Subcutaneous adipose tissue (tissue), 4 donors: ENCODE data around the gene TENT4A. TPM values are rescaled to one million over a fixed set of nuclear protein-coding genes. Genes with fewer than 3 reads are reported as not detected.

Source experiments
- total RNA-seq, 4 donors: library from RNA; depleted of rRNA; stranded (reverse); fragments of >200 nt; gene quantifications; one replicate each; pipeline ENCODE4 v1.1.0, GENCODE V29; 2016
- TF ChIP-seq, protein P1 (sequence below): fragments of 450-650 bp; IDR thresholded peaks from one replicate; pipeline ENCODE4 v1.5.1; 2016; ENCODE audit warnings: low read depth, mild to moderate bottlenecking, control low read depth, antibody characterized with exemption, moderate library complexity

The TENT4A gene
- total RNA-seq, 4 donors from 2014 or later = 25.3 to 44.6 (median 29.4) TPM

DNA sequence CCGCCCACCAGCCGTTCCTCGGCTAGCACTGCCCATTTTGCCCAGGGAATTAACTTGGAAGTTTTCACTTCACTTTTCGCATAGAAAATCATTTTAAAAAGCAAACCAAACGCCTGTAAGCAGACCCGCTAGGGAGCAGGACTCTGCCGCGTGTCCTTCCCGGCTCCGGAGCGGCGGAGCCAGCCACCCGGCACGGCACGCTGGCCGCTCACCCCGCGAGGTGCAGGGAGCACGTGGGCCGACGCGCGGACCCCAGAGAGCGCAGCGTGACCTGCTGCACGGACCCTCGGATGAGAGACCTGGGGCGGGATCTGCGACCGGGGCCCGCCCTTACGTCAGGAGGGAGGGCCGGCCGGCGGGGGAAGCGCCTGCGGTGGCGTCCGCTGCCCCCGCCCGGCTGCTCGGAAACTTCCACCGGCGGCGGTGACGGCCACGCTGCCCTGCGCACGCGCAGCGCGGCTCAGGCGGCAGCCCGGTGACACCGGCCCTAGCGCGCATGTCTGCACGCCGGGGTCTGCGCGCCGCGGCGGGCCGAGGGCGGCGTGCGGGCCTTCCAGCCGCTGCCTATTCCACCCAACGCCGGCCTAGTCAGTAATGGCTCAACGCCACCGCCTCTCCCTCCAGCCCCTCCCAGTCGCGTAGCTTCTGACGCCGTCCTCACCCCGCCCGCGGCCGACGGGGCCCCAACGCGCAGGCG lies 507 bp upstream of the TENT4A start:
- TF ChIP-seq, protein P1, sequence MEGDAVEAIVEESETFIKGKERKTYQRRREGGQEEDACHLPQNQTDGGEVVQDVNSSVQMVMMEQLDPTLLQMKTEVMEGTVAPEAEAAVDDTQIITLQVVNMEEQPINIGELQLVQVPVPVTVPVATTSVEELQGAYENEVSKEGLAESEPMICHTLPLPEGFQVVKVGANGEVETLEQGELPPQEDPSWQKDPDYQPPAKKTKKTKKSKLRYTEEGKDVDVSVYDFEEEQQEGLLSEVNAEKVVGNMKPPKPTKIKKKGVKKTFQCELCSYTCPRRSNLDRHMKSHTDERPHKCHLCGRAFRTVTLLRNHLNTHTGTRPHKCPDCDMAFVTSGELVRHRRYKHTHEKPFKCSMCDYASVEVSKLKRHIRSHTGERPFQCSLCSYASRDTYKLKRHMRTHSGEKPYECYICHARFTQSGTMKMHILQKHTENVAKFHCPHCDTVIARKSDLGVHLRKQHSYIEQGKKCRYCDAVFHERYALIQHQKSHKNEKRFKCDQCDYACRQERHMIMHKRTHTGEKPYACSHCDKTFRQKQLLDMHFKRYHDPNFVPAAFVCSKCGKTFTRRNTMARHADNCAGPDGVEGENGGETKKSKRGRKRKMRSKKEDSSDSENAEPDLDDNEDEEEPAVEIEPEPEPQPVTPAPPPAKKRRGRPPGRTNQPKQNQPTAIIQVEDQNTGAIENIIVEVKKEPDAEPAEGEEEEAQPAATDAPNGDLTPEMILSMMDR = peak; percentile 29

DNA sequence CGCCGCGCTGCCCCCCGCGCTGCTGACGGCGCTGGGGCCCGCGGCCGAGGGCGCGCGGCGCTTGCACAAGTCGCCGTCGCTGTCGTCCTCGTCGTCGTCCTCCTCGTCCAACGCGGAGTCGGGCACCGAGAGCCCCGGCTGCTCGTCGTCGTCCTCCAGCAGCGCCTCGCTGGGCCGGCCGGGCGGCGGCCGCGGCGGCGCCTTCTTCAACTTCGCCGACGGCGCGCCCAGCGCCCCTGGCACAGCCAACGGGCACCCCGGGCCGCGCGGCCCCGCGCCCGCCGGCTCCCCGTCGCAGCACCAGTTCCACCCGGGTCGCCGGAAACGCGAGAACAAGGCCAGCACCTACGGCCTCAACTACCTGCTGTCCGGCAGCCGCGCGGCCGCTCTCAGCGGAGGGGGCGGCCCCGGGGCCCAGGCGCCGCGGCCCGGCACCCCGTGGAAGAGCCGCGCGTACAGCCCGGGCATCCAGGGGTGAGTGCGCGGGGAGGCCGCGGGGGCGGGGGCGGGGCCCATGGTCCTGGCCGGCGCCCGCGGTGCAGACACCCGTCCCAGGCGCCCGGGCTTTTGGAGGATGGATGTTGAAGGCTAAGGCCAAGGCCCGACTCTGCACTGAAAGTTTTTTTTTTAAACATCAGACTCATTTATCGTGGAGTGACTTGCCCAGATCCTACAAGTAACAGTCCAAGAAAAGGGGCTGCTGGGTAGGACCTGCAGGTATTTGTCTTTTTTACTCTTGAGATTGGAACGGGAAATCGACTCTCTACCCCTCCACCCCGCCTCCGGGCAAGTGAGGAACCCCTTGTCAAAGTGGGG lies 1.2 kb downstream of the TENT4A start:
- TF ChIP-seq, protein P1 = no peak

DNA sequence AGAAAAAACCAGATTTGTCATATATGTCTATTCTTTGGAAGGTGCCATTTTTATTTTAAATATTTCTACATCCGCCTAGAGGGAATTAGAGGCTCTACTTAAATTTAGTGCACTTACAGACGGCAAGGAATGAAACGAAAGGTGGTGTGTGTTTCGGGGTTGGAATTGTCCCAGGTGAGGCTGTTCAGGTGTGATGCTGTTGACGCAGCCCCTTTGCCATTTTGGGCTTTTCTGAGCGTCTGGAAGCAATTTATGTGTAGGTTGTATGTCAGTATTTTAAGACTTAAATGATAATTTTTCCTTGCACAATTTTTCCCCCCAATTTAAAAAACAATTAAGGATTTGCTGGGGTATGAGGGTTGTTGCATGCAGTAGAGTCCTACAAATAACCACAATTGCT lies 2.0 kb downstream of the TENT4A start:
- TF ChIP-seq, protein P1 = no peak

DNA sequence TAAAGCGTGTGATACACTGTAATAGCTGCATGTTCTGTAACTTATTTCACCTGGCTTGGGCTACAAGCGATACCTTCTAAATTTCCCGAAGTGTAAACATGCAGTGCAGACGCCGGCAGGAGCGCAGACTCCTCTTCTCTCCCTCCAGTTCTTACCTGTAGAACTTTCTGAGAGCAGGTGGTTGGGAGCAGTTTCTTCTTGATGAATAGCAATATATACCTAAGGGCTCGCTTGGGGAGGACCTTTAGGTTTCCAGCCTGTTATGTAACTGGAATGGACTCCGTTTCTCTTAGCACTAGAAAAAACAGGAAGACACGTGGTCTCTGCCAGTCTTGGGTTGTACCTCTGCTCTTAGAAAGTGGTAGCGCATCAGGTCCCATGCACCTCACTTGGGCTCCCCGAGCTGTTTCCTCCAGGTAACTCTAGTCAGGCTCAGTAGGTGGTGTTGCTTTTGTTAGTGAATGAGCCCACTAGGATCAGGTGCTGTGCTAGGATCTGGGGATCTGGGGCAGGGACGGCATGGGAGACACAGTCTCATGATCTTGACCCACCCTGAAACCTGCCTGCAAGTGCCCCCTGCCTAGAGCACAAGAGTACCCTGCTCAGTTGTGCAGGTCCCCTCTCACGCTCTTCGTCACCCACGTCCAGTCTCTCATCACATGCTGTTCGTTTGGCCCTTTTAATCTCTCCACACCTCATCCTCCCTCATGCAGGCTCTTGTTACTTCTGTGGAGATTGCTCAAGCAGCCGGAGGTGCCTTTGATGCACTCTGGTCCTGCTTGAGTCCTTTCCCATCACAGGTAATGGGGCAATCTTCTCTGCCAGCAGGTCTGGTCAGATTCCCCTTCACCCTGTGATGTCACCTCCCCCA lies 2.8 kb downstream of the TENT4A start:
- TF ChIP-seq, protein P1 = no peak

DNA sequence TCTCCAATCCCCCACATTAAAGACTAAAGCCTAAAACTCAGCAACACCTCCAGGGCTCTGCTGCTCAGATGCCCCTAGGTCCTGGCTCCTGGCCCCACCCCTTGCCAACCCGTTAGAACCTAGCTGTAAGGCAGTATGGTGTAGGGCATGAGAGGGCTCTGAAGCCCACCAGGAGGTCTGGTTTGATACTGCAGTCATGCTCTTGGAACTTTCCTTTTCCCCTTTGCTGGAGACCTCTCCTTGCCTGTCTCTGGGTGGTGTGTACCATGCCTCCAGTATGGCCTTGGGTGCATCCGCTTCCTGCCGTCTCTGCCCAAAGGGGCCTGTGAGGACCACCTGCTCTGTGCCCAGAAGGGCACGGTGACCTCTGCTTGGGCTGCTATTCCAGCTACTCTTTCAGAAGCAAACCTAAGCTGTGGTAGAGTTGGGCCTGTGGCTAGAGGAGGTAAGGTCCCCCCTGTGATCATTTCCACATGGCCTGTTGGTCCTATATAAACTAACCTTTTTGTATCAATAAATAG lies 3.5 kb downstream of the TENT4A start:
- TF ChIP-seq, protein P1 = no peak

DNA sequence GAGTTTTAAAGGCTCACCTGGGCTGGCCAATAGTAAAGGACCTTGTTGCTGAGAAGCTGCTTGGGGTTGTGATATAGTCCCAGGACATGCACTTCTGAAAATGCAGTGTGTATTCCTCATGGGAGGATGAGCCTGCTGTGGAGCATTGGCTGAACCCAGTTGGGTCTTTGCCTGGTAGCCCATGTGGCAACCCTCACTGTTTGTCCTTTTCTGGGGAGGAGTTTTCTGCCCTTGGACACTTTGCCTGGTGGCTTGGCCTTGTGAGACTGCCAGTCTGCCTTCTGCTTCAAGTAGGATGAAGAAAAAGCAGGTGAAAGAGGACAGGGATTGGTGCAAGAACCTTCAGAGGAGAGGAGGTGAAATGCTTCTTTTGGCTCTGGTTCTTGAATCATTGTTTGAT lies 4.0 kb downstream of the TENT4A start:
- TF ChIP-seq, protein P1 = no peak

DNA sequence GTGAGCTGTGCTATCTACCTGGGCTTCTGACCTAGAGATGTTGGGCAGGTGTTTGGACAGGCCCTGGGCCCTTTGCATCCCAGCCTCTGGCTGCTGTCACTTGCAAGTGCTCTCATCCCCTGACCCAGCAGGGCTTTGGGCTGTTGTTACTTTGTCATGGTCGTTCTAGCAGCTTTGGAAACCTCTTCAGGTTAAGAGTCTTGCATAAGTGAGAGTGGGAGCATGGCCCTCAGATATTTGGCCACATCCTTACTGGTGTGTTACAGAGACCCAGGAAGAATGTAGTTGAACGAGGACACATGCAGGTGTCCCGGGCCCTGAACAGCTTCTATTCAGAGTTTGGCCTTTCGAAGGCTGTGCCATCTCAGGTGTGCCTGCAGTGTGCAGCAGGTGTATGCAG lies 4.5 kb downstream of the TENT4A start:
- TF ChIP-seq, protein P1 = no peak
